Amygdala (tissue), 56 donors: ENCODE results near the gene RAD51B.

Experiments
- DNase-seq, 56 donors: peaks; one replicate each; lab custom pipeline; 2025; lab: John Stamatoyannopoulos, UW

RAD51B gene

DNA sequence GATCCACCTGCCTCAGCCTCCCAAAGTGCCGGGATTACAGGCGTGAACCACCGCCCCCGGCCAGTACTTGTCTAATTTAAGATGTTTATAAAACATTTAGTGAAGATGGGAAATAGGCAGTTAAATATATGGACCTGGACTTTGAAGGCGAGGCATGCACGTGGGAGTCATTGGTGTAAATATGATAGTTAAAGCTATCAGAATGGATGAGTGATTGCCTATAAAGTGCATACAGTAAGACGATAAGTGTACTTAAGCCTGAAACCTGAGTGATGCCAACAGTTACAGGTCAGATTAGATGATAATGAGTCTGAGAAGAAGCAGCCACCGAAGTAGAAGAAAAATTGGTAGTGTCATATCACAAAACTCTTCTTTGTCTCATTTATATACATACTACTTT, 11.5 kb downstream of the RAD51B start:
- DNase-seq = no peak

GRCh38 chr14:67833403-67833802, 13.8 kb downstream of the RAD51B start:
- no peak for DNase-seq

- no peak for DNase-seq
These were observed 16.0 kb downstream of the RAD51B start for GRCh38 chr14:67835596-67835995.

- peak in 2 of 56 donors; percentile 7 to 13 for DNase-seq
These were observed 17.5 kb downstream of the RAD51B start for GRCh38 chr14:67837011-67837624.

DNA sequence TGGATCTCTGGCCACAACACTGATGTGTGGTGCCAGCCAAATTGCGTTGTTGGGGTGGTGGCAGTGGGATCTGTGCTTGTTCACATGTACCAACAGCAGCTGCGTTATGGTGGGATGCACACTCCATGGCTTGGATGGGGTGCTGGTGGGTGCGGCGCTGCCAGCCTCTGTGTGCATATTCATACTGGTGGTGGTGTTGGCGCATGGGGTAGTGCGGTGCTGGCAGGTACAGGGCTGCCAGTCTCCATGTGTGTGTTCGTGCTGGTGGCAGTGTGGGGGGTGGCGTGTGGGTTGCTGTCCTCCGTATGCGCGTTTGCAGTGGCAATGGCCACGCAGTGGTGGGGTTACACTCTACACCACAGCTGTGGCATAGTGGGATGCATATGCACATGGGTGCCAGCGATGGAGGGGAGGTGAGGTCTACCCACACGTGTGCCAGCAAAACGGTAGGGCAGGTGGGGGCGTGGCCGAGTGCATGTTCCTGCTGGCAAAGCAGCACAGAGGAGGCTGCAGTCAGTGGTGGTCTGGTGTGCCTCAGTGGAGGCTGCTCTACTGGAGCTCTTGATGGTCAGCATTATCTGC, 26.5 kb downstream of the RAD51B start:
- no peak for DNase-seq

- no peak for DNase-seq
These were observed 30.7 kb downstream of the RAD51B start for GRCh38 chr14:67850066-67850830.

DNA sequence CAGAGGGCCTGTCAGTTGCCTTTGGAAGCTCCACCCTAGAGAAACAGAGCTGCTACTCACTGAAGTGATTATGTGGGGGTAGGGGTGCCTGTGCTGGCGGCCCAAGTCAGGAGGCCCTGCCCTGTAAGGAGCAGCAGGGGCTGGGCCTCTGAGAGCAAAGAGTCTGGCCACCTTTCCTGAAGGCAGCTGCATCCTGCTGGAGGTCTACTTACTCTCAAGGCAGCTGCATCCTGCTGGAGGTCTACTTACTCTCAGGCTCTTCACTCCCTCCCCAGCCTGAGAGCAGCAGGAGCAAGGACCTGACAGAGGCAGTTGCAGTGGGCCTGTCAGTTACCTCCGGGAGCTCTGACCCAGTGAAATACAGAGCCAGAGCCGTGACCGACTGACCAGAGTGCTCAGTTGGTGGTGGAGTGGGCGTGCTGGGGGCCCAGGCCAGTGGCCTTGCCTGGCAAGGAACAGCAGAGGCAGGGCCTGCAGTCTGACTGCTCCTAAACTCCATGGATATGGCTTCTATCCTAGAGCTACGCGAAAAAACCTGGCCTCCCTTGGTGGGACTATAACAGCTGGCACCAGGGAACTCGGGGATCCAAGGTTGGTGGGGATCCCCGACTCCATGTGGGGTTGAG, 32.3 kb downstream of the RAD51B start:
- no peak for DNase-seq

DNA sequence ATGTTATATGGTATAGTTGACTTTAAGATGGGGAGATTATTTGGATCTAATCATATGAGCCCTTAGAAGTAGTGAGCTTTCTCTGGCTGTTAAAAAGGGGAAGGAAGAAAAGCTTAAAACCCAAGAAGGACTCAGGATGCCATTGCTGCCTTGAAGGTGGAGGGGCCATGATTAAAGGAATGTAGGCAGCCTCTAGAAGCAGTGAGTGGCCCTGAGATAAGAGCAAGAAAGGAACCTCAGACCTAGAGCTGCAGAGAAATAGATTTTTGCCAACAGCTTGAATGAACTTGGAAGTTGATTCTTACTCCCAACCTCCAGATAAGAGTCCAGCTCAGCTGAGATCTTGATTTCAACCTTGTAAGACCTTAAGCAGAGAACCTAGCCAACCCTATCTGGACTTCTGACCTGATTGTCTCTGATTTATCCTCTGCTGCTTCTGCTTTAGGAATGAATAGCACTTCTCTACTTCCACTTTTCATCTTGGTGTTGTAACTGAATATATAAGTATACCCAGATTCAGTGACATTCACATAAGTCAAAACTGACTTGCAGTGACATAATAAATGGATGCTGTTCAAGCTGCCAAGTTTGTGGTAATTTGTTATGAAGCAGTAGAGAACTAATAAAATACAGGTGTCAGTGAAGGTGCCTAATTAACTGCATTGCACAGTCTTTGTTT, 33.5 kb downstream of the RAD51B start:
- DNase-seq = no peak

- no peak for DNase-seq
These were observed 34.1 kb downstream of the RAD51B start for GRCh38 chr14:67853715-67854114.

DNA sequence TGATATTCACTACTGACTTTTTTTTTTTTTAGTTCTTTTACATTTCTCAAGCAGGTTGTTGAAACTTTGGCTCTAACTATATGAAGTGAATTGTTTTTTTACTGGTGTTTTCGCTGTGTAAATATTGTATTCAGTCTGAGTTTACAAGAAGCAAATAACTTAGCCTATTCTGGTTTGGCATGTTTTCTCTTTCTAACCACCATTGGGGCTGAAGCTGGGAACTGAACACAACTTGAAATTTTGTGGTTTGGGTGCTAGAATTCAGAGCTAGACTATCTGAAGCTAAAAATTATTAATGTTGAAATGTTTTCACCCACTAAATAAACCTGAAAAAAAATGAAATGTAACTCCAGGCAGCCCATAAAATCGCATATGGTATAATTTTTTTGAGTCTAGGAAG, 37.2 kb downstream of the RAD51B start:
- DNase-seq = no peak

DNA sequence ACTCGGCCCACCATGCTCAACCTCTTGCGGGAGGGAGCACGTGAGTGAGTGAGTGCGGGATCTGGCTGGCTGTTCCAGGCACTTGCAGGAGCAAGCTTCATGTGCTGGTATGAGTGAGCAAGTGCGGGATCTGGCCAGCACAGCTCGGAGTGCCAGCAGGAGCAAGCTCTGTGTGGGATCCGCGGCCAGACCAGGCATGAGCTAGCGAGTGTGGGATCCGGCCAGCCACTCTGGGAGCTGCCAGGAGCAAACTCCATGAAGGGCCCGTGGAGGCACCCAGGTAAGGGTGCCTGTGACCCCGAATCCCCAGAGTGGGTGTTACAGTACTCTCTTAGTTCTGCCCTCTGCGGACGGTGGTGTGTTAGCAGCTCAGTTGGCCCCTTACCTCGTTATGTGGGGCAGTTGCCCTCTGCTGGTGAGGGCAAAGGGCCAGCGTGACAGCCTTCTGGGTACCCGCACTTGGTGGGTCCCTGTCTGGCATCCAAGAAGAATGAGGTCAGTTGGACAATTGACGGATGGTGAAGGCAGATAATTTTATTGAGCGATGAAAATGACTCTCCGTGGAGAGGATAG, 38.3 kb downstream of the RAD51B start:
- no peak for DNase-seq

GRCh38 chr14:67859169-67859749, 39.7 kb downstream of the RAD51B start:
- DNase-seq = no peak

- no peak for DNase-seq
These were observed 43.6 kb downstream of the RAD51B start for GRCh38 chr14:67863223-67863622.

DNA sequence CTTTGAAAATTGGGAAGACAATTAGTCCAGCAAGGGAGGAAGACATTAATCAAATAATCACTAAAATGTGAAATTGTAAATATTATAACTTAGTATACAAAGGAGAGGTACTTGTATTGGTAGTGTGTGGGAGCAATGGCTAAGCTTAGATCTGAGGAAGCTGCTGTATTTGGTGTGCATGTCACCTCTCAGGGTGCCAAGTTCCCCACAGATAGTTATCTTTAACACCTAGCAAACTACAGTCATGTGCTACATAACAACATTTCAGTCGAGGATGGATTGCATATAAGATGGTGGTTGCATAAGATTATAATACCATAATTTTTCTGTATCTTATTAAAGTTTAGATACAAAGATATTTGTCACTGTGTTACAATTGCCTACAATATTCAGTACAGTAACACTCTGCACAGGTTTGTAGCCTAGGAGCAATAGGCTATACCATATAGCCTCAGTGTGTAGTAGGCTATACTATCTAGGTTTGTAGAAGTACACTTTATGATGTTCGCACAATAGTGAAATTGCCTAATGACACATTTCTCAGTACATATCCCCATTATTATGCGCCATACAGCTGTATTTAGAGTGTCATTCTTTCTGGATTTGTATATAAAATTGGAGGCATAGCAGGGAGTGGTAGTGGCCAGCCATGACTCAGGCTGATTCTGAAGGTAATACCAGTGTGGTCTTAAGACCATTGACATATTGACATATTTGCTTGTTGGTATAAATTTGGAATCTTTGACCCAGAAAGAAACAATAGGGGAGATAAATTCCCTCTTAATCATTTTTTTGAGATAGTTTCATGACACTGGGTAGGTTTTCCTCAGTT, 55.8 kb downstream of the RAD51B start:
- DNase-seq = no peak

GRCh38 chr14:67879026-67879425, 59.4 kb downstream of the RAD51B start:
- no peak for DNase-seq

DNA sequence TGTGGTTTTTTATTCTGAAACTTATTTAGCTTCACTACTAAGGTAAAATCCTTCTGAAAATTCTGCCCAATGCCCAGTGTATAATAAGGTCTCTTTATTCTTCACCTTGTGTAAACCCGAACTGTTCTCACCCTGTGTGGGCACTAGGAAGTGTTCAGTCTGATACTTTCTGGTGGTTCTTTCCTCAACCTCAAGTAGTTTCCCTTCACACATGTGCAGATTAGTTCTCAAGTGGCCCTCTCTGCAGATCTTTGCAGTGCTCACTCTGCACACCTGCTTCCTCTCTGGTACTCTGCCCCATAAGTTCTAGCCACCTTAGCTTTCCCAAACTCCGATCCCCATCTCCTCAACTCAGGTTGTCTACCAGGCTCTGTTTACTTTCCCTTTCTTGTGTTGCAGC, 61.6 kb downstream of the RAD51B start:
- DNase-seq = no peak

DNA sequence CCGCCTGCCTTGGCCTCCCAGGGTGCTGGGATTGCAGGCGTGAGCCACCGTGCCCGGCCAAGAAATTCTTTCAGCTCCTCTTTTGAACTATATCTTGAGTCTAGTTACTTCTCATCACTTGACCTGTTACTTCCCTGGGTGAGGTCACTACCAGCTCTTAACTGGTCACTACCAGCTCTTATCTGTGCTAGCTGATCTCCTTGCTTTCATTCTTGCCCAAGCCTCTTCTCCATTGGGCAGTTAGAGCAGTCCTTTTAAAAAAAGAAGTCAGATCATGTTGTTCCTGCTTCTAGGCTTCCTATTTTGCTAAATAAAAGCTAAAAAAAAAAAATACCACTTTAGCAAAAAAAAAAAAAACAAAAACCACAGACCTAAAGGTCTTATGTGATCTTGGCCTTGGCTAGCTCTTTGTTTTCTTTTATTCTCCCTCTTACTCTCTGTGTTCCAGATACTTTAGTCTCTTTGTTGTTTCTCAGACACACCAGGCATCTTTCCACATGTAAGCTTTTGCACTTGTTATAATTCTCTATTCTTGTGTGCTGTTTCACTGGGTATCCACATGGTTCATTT, 63.5 kb downstream of the RAD51B start:
- peak in 1 of 56 donors; percentile 6 for DNase-seq

- DNase-seq = no peak
These were observed 64.1 kb downstream of the RAD51B start for GRCh38 chr14:67883717-67884116.

GRCh38 chr14:67886191-67886590, 66.6 kb downstream of the RAD51B start:
- no peak for DNase-seq
